HepG2 (cell line): ENCODE results near the gene ARL15. TPM values are rescaled to one million over a fixed set of nuclear protein-coding genes. Genes with fewer than 3 reads are reported as not detected.
A peak's percentile ranks its signal among the peaks of the same experiment; 100 is the strongest.

Experiments
- ARHGAP35 ChIP-seq: sonication (generic); formaldehyde crosslinking; IDR thresholded peaks from 2 replicates; pipeline ENCODE4 v1.9.0; 2022; ENCODE audit warnings: mild to moderate bottlenecking, inconsistent platforms, moderate library complexity, missing genetic modification reagents, borderline replicate concordance
- CBFB ChIP-seq: sonication (generic); formaldehyde crosslinking; IDR thresholded peaks from 2 replicates; pipeline ENCODE4 v1.4.0; 2020; ENCODE audit warnings: missing genetic modification reagents
- CEBPZ ChIP-seq: IDR thresholded peaks from 2 replicates; pipeline ENCODE4 v1.6.1; 2012; ENCODE audit warnings: low read length, improper control_type of control experiment
- HMGA1 ChIP-seq: sonication (generic); formaldehyde crosslinking; conservative IDR thresholded peaks from 2 replicates; pipeline ENCODE4 v1.4.0; 2020; ENCODE audit warnings: missing genetic modification reagents
- JUND ChIP-seq: sonication (generic); formaldehyde crosslinking; IDR thresholded peaks from 2 replicates; pipeline ENCODE4 v1.8.0; 2022; ENCODE audit warnings: mild to moderate bottlenecking, missing genetic modification reagents
- KDM6A ChIP-seq: IDR thresholded peaks from 2 replicates; pipeline ENCODE4 v1.6.1; 2016; ENCODE audit warnings: low read depth
- MAF1 ChIP-seq: sonication (generic); formaldehyde crosslinking; IDR thresholded peaks from 2 replicates; pipeline ENCODE4 v1.5.0; 2020; ENCODE audit warnings: missing genetic modification reagents, borderline replicate concordance
- MED1 ChIP-seq: sonication (generic); formaldehyde crosslinking; IDR thresholded peaks from 2 replicates; pipeline ENCODE4 v1.4.0; 2020; ENCODE audit warnings: missing genetic modification reagents
- MXD4 ChIP-seq: IDR thresholded peaks from 2 replicates; pipeline ENCODE4 v1.6.1; 2016; ENCODE audit warnings: mild to moderate bottlenecking, missing biosample characterization, missing genetic modification reagents
- NKX3-1 ChIP-seq: sonication (generic); formaldehyde crosslinking; IDR thresholded peaks from 2 replicates; pipeline ENCODE4 v1.5.0; 2020; ENCODE audit warnings: missing genetic modification reagents
- PHB2 ChIP-seq: fragments of 450-650 bp; IDR thresholded peaks from 2 replicates; pipeline ENCODE4 v1.6.1; 2018; ENCODE audit not compliant: partially characterized antibody
- POLR2AphosphoS2 ChIP-seq: IDR thresholded peaks from 2 replicates; pipeline ENCODE4 v1.6.1; 2011; ENCODE audit warnings: low read depth, low read length, improper control_type of control experiment
- SAP130 ChIP-seq: IDR thresholded peaks from 2 replicates; pipeline ENCODE4 v1.6.1; 2016; ENCODE audit warnings: low read depth
- SMAD9 ChIP-seq: sonication (generic); formaldehyde crosslinking; IDR thresholded peaks from 2 replicates; pipeline ENCODE4 v1.5.1; 2020; ENCODE audit warnings: mild to moderate bottlenecking, missing genetic modification reagents
- SOX5 ChIP-seq: IDR thresholded peaks from 2 replicates; pipeline ENCODE4 v1.6.1; 2016; ENCODE audit warnings: borderline replicate concordance
- SRY ChIP-seq: sonication (generic); formaldehyde crosslinking; IDR thresholded peaks from 2 replicates; pipeline ENCODE4 v1.8.0; 2022; ENCODE audit warnings: mild to moderate bottlenecking, missing genetic modification reagents
- TCF7 ChIP-seq: sonication (generic); IDR thresholded peaks from 2 replicates; pipeline ENCODE4 v1.6.1; 2016; ENCODE audit warnings: antibody characterized with exemption, low read depth
- TOPORS ChIP-seq: sonication (generic); formaldehyde crosslinking; IDR thresholded peaks from 2 replicates; pipeline ENCODE4 v1.8.0; 2023; ENCODE audit warnings: mild to moderate bottlenecking, missing genetic modification reagents
- ZNF33B ChIP-seq: sonication (generic); formaldehyde crosslinking; IDR thresholded peaks from 2 replicates; pipeline ENCODE4 v1.5.1; 2020; ENCODE audit warnings: mild to moderate bottlenecking, missing genetic modification reagents
- ZNF550 ChIP-seq: sonication (generic); formaldehyde crosslinking; IDR thresholded peaks from 2 replicates; pipeline ENCODE4 v1.4.0; 2020; ENCODE audit warnings: mild to moderate bottlenecking, missing genetic modification reagents, borderline replicate concordance
- ZNF598 ChIP-seq: sonication (generic); formaldehyde crosslinking; IDR thresholded peaks from 2 replicates; pipeline ENCODE4 v1.5.1; 2020; ENCODE audit warnings: mild to moderate bottlenecking, missing genetic modification reagents, borderline replicate concordance
- ZNF615 ChIP-seq: sonication (generic); formaldehyde crosslinking; IDR thresholded peaks from 2 replicates; pipeline ENCODE4 v1.5.0; 2020; ENCODE audit warnings: mild to moderate bottlenecking, missing genetic modification reagents, borderline replicate concordance
- ZNF713 ChIP-seq: sonication (generic); formaldehyde crosslinking; IDR thresholded peaks from 2 replicates; pipeline ENCODE4 v1.4.0; 2020; ENCODE audit warnings: mild to moderate bottlenecking, missing genetic modification reagents
- ZNF792 ChIP-seq: IDR thresholded peaks from 2 replicates; pipeline ENCODE4 v1.6.1; 2016
- ZNF850 ChIP-seq: sonication (generic); formaldehyde crosslinking; conservative IDR thresholded peaks from 2 replicates; pipeline ENCODE4 v1.9.0; 2021; ENCODE audit warnings: mild to moderate bottlenecking, missing genetic modification reagents
- ZSCAN29 ChIP-seq: sonication (generic); formaldehyde crosslinking; conservative IDR thresholded peaks from 2 replicates; pipeline ENCODE4 v1.4.0; 2020; ENCODE audit warnings: mild to moderate bottlenecking, missing genetic modification reagents
- polyA plus RNA-seq, 8 experiments: library from polyadenylated mRNA; depleted of rRNA in 3 of 8; stranded (reverse) in 7 of 8; unstranded in 1 of 8; fragments of >200 nt; fragmentation: Illumina TruSeq in 4 of 8; extraction: Trizol in 4 of 8; gene quantifications; 2 replicates each; pipeline versions ENCODE4 v1.2.1 to v1.2.3, GENCODE V29; 2011 to 2016; ENCODE audit warnings: low read depth in 4 of 8, missing spikeins in 1 of 8, mixed read lengths in 1 of 8; ENCODE audit not compliant: insufficient read depth in 1 of 8
- total RNA-seq, 5 experiments: library from RNA; depleted of rRNA; stranded (reverse); fragments of >200 nt; fragmentation: Illumina TruSeq; extraction: Trizol; gene quantifications; 2 replicates each; pipeline ENCODE4 v1.2.3, GENCODE V29; 2016; ENCODE audit warnings: low read depth in 1 of 5
- TF ChIP-seq, protein P1 (sequence below): sonication (generic); formaldehyde crosslinking; IDR thresholded peaks from 2 replicates; pipeline ENCODE4 v1.4.0; 2020; ENCODE audit warnings: missing genetic modification reagents, borderline replicate concordance

Gene ARL15
- total and polyA plus RNA-seq, 2 of the 13 experiments (the other 11 are each of a cell fraction or from before 2014, with no cell fraction given) = 2.5 to 7.7 TPM

DNA sequence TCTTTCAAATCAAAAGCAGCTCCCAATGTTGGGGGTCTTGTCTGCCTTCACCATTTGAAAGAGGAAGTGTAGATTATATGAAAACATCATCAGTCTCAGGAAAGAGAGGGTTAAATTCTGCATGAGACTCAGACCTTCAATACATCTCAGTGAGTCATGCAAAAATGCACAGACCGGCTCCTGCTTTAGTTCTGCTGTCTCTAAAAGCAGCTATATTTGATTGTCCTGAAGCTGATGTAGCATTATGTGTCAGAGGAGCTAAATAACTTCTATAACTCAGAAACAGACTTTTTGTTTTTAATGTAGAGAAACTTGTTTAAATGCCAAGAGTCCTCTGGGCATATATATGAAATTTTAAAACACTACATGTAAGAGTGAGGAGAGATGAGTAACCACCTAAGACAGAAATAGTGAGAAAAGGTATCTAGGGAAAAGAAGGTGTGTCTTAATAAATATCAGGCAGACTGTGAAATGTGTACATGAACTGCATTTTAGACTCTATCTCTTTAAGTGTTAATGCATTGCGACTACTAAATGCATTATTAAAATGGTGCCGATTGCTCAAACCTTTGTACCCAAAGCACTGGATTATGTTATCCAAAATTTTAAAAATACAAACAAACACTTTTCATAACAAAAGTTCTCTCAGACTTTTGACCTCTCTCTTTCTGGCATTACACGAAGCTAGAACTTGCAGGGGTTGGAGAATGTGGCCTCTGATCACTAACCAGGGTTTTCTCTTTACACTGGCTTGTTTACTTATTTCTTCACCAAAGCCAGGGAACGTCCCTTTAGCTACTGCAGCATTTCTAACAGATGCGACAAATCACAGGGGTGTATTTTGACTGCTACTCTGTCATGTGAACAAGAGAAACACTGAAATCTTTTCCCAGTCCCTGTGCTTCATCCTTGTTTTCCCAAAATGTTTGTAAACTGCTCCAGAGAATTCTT lies 302.3 kb downstream of the ARL15 start (continued):
- TF ChIP-seq ZNF850 (CRISPR knock-in tag) (no peak), NKX3-1 (CRISPR knock-in tag) (no peak), ZNF615 (CRISPR knock-in tag) (no peak), MXD4 (CRISPR knock-in tag) (no peak), ZNF550 (no peak), ARHGAP35 (no peak), KDM6A (CRISPR knock-in tag) (peak; percentile 72), CBFB (CRISPR knock-in tag) (no peak), MAF1 (CRISPR knock-in tag) (no peak), POLR2AphosphoS2 (no peak), PHB2 (no peak), HMGA1 (CRISPR knock-in tag) (no peak), SAP130 (CRISPR knock-in tag) (peak; percentile 48), CEBPZ (no peak), MED1 (peak; percentile 36; the same call in 1 of the 2 replicates), SOX5 (CRISPR knock-in tag) (peak; percentile 84), ZNF598 (CRISPR knock-in tag) (no peak), SRY (no peak), ZNF792 (no peak), JUND (CRISPR knock-in tag) (no peak), TOPORS (CRISPR knock-in tag) (no peak), ZNF33B (CRISPR knock-in tag) (no peak), TCF7 (peak; percentile 49), ZNF713 (CRISPR knock-in tag) (no peak), ZSCAN29 (CRISPR knock-in tag) (0 out of 2 replicates have a peak, but pooled peaks have one; percentile 45), SMAD9 (CRISPR knock-in tag) (no peak)
- TF ChIP-seq, protein P1, sequence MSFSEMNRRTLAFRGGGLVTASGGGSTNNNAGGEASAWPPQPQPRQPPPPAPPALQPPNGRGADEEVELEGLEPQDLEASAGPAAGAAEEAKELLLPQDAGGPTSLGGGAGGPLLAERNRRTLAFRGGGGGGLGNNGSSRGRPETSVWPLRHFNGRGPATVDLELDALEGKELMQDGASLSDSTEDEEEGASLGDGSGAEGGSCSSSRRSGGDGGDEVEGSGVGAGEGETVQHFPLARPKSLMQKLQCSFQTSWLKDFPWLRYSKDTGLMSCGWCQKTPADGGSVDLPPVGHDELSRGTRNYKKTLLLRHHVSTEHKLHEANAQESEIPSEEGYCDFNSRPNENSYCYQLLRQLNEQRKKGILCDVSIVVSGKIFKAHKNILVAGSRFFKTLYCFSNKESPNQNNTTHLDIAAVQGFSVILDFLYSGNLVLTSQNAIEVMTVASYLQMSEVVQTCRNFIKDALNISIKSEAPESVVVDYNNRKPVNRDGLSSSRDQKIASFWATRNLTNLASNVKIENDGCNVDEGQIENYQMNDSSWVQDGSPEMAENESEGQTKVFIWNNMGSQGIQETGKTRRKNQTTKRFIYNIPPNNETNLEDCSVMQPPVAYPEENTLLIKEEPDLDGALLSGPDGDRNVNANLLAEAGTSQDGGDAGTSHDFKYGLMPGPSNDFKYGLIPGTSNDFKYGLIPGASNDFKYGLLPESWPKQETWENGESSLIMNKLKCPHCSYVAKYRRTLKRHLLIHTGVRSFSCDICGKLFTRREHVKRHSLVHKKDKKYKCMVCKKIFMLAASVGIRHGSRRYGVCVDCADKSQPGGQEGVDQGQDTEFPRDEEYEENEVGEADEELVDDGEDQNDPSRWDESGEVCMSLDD (CRISPR knock-in tag) = no peak
